ENCODE data around the gene PTPMT1. TPM values are rescaled to one million over a fixed set of nuclear protein-coding genes. Genes with fewer than 3 reads are reported as not detected.

The PTPMT1 gene
- total and polyA plus RNA-seq, 2 experiments from 2014 or later, result 78.4 to 90.2 TPM

DNA sequence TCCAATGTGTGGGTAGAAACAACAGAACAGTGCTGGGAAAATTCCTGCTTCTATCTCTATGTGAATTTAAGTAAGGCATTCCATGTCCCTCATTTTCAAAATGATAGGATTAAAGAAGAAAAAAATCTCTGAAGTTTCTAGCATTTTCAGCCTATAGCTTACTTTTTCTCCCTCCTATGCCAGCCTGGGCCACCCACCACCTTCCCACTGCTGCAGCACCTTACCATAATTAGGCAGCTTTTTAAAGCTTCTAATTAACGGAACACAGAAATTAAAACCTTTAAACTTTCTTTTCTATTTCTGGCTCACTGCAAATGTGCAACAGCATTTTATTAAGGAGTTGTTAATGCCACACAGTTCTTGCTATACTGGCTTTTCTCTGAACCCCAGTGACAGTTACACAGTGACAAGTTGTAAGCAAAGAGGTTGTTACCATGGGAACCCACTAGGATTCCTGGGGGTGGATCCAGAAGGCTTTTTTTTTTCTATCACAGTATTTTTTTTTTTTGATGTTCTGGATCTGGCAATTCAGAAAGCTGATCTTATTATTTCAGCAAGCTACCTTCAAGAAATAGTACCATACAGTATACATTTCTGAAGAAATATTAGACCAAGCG lies 32.7 kb upstream of the PTPMT1 start:
- Histone ChIP-seq H3K9me3 (ENCODE audit: low read depth) (no peaks in the 10 kb centered on the region), H3K36me3 (ENCODE audit: low read depth) (peaks cover 6% of the 10 kb centered on the region; the same call in 1 of the 2 replicates), H3K79me2 (ENCODE audit: insufficient read depth) (peaks cover 100% of the 10 kb centered on the region), H3K9ac (peak overlapping the region; percentile 6; the same call in 1 of the 2 replicates), H3K27me3 (replicated peaks; ENCODE audit: insufficient read depth) (no peaks in the 10 kb centered on the region), H2AFZ (no peak overlapping the region), H3K4me3 (no peak overlapping the region), H3K4me1 (ENCODE audit: insufficient read depth) (peaks cover 19% of the 10 kb centered on the region), H3K27ac (no peak overlapping the region; the same call in 1 of the 2 replicates), H3K4me2 (ENCODE audit: unreplicated experiment) (no peak overlapping the region), H3F3A (ENCODE audit: insufficient read depth) (peaks cover 2% of the 10 kb centered on the region; the same call in 1 of the 2 replicates), H3K9me2 (ENCODE audit: insufficient read depth) (no peaks in the 10 kb centered on the region), H4K20me1 (ENCODE audit: insufficient read depth) (peaks cover 15% of the 10 kb centered on the region)
- TF ChIP-seq EZH2 (IDR thresholded peaks at IDR 0.05; ENCODE audit: insufficient read depth, poor library complexity, severe bottlenecking), result no peak
- no peak for TF ChIP-seq EZH2phosphoT487 (IDR thresholded peaks at IDR 0.05; ENCODE audit: insufficient read depth, low read depth)
- DNase-seq, result peak; percentile 42
- 85 to 89% methylated on average over 2 of the region's 2 CpGs for WGBS, 2 experiments (ENCODE audit: low coverage in 1 of 2, low lambda C conversion rate in 2 of 2, missing lambda C conversion rate in 2 of 2)
- in situ Hi-C loops (cut with MboI), result no loop called here

DNA sequence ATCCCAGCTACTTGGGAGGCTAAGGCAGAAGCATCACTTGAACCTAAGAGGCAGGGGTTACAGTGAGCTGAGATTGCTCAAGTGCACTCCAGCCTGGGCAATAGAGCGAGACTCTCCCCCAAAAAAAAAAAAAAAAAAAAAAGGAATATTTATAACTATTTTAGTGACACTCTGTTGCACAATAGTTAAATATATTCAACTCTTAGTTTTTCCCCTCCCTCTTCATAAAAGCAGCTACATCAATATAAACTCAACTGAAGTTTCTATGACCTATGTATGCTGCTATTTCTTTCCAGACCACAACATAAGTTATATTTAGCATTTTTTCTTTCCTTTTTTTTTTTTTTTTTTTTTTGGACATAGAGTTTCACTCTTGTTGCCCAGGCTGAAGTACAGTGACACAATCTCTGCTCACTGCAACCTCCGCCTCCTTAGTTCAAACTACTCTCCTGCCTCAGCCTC lies 31.7 kb upstream of the PTPMT1 start:
- no peak overlapping the region for H3K4me3 ChIP-seq
- H3K4me1 ChIP-seq (ENCODE audit: insufficient read depth), result peaks cover 21% of the 10 kb centered on the region
- peaks cover 22% of the 10 kb centered on the region for H4K20me1 ChIP-seq (ENCODE audit: insufficient read depth)
- H3K9me2 ChIP-seq (ENCODE audit: insufficient read depth), result no peaks in the 10 kb centered on the region
- peak; percentile 75 for DNase-seq
- in situ Hi-C loops (cut with MboI), result no loop called here
- H2AFZ ChIP-seq, result no peak overlapping the region
- peak overlapping the region; percentile 4 for H3K4me2 ChIP-seq (ENCODE audit: unreplicated experiment)
- no peaks in the 10 kb centered on the region for H3K27me3 ChIP-seq (replicated peaks; ENCODE audit: insufficient read depth)
- H3K9me3 ChIP-seq (ENCODE audit: low read depth), result no peaks in the 10 kb centered on the region
- H3K9ac ChIP-seq, result no peak overlapping the region
- no peak overlapping the region for H3K27ac ChIP-seq
- H3K36me3 ChIP-seq (ENCODE audit: low read depth), result peaks cover 6% of the 10 kb centered on the region; the same call in 1 of the 2 replicates
- TF ChIP-seq EZH2 (IDR thresholded peaks at IDR 0.05; ENCODE audit: insufficient read depth, poor library complexity, severe bottlenecking), result no peak
- TF ChIP-seq EZH2phosphoT487 (IDR thresholded peaks at IDR 0.05; ENCODE audit: insufficient read depth, low read depth), result no peak
- 61 to 64% methylated on average over 2 of the region's 2 CpGs for WGBS, 2 experiments (ENCODE audit: low coverage in 1 of 2, low lambda C conversion rate in 2 of 2, missing lambda C conversion rate in 2 of 2)
- H3K79me2 ChIP-seq (ENCODE audit: insufficient read depth), result peaks cover 100% of the 10 kb centered on the region
- H3F3A ChIP-seq (ENCODE audit: insufficient read depth), result peaks cover 9% of the 10 kb centered on the region; the same call in 1 of the 2 replicates

DNA sequence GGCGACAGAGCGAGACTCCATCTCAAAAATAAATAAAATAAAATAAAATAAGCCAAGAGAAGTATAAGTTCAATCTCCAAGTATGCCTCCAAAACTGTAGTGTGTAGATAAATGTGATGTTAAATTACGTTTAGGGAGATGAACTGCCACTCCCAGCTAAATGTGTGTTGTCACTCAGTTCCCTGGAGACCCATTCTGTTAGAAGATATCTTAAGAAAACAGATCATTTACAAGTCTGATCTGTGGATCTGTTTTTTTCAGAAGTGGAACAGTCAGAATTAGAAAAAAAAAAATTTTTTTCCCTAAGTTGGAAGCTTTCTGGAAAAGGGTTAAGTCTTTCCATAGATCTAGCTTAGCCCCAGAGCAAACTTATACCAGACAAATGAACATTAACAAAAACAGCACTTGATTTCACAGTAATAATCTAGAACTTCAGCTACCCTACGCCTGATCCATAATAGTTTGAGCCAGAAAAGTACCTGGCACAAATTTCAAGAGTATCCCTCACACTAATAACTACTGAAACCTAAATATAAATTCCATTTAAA lies 30.6 kb upstream of the PTPMT1 start:
- DNase-seq, result no peak
- 88 to 92% methylated on average over 4 of the region's 4 CpGs for WGBS, 2 experiments (ENCODE audit: low coverage in 1 of 2, low lambda C conversion rate in 2 of 2, missing lambda C conversion rate in 2 of 2)
- Histone ChIP-seq H2AFZ (no peak overlapping the region), H4K20me1 (ENCODE audit: insufficient read depth) (peaks cover 30% of the 10 kb centered on the region), H3K4me3 (no peak overlapping the region), H3K36me3 (ENCODE audit: low read depth) (peaks cover 6% of the 10 kb centered on the region; the same call in 1 of the 2 replicates), H3K79me2 (ENCODE audit: insufficient read depth) (peaks cover 100% of the 10 kb centered on the region), H3K9me2 (ENCODE audit: insufficient read depth) (no peaks in the 10 kb centered on the region), H3K4me1 (ENCODE audit: insufficient read depth) (peaks cover 32% of the 10 kb centered on the region), H3K9me3 (ENCODE audit: low read depth) (no peaks in the 10 kb centered on the region), H3F3A (ENCODE audit: insufficient read depth) (peaks cover 18% of the 10 kb centered on the region), H3K9ac (no peak overlapping the region), H3K27me3 (replicated peaks; ENCODE audit: insufficient read depth) (no peaks in the 10 kb centered on the region), H3K4me2 (ENCODE audit: unreplicated experiment) (no peak overlapping the region), H3K27ac (no peak overlapping the region)
- in situ Hi-C loops (cut with MboI), result no loop called here
- TF ChIP-seq EZH2 (IDR thresholded peaks at IDR 0.05; ENCODE audit: insufficient read depth, poor library complexity, severe bottlenecking), result no peak
- TF ChIP-seq EZH2phosphoT487 (IDR thresholded peaks at IDR 0.05; ENCODE audit: insufficient read depth, low read depth), result no peak

DNA sequence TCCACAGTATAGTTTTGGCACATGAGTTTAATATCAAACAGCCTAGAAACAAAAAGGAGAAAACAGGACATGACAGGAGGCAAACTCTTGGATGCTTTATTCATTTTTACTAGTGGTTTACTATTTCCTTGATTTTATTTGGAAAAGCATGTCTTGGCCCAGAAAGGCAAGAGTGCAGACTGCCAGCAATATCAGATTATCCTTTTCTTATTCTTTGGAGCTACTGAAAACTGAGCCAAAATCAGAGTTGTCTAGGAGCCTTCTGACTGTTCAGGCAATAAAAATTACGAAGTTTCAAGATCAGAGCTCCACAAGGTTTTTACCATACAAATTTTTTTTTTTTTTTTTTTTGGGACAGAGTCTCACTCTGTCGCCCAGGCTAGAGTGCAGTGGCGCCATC lies 28.5 kb upstream of the PTPMT1 start:
- in situ Hi-C loops (cut with MboI), result no loop called here
- no peak overlapping the region for H3K4me3 ChIP-seq
- H3K4me2 ChIP-seq (ENCODE audit: unreplicated experiment), result no peak overlapping the region
- H3F3A ChIP-seq (ENCODE audit: insufficient read depth), result peaks cover 31% of the 10 kb centered on the region
- H3K79me2 ChIP-seq (ENCODE audit: insufficient read depth), result peaks cover 95% of the 10 kb centered on the region
- peaks cover 6% of the 10 kb centered on the region; the same call in 1 of the 2 replicates for H3K36me3 ChIP-seq (ENCODE audit: low read depth)
- H2AFZ ChIP-seq, result no peak overlapping the region
- DNase-seq, result no peak
- H4K20me1 ChIP-seq (ENCODE audit: insufficient read depth), result peaks cover 35% of the 10 kb centered on the region
- no peak overlapping the region for H3K9ac ChIP-seq
- no peak overlapping the region for H3K27ac ChIP-seq
- WGBS, 2 experiments (ENCODE audit: low coverage in 1 of 2, low lambda C conversion rate in 2 of 2, missing lambda C conversion rate in 2 of 2), result 83 to 86% methylated on average over 3 of the region's 3 CpGs
- H3K27me3 ChIP-seq (replicated peaks; ENCODE audit: insufficient read depth), result no peaks in the 10 kb centered on the region
- no peaks in the 10 kb centered on the region for H3K9me2 ChIP-seq (ENCODE audit: insufficient read depth)
- H3K9me3 ChIP-seq (ENCODE audit: low read depth), result no peaks in the 10 kb centered on the region
- TF ChIP-seq EZH2 (IDR thresholded peaks at IDR 0.05; ENCODE audit: insufficient read depth, poor library complexity, severe bottlenecking) (no peak), EZH2phosphoT487 (IDR thresholded peaks at IDR 0.05; ENCODE audit: insufficient read depth, low read depth) (no peak)
- peaks cover 44% of the 10 kb centered on the region for H3K4me1 ChIP-seq (ENCODE audit: insufficient read depth)

Measured in GM23248 (cell line).